GM21526 (cell line): ENCODE data around the gene MAML2.

Experiments
- ATAC-seq: cut with Tn5 transposase; IDR thresholded peaks from one replicate; pipeline ENCODE4 v1.9.1; 2021; ENCODE audit warnings: moderate library complexity; ENCODE audit not compliant: unreplicated experiment, low FRiP score

Gene MAML2

GRCh38 chr11:96143041-96143521, 199.9 kb downstream of the MAML2 start:
- ATAC-seq = no peak

GRCh38 chr11:96141626-96142025, 201.4 kb downstream of the MAML2 start:
- no peak for ATAC-seq

- ATAC-seq = no peak
Measured at GRCh38 chr11:96139691-96140090, 203.3 kb downstream of the MAML2 start.

GRCh38 chr11:96137373-96137772, 205.6 kb downstream of the MAML2 start:
- no peak for ATAC-seq

- ATAC-seq = no peak
Measured at GRCh38 chr11:96136613-96137298, 206.2 kb downstream of the MAML2 start.

- ATAC-seq = no peak
Measured at GRCh38 chr11:96134602-96135001, 208.4 kb downstream of the MAML2 start.

- no peak for ATAC-seq
Measured at GRCh38 chr11:96132437-96132836, 210.6 kb downstream of the MAML2 start.

GRCh38 chr11:96130061-96130620, 212.9 kb downstream of the MAML2 start:
- ATAC-seq = no peak

- no peak for ATAC-seq
Measured at GRCh38 chr11:96127596-96127959, 215.4 kb downstream of the MAML2 start.

GRCh38 chr11:96126917-96127595, 215.9 kb downstream of the MAML2 start:
- no peak for ATAC-seq

GRCh38 chr11:96125400-96125799, 217.6 kb downstream of the MAML2 start:
- no peak for ATAC-seq

- ATAC-seq = no peak
Measured at GRCh38 chr11:96124155-96124554, 218.8 kb downstream of the MAML2 start.

GRCh38 chr11:96123301-96123700, 219.7 kb downstream of the MAML2 start:
- no peak for ATAC-seq

GRCh38 chr11:96122601-96123074, 220.4 kb downstream of the MAML2 start:
- ATAC-seq = no peak

- no peak for ATAC-seq
Measured at GRCh38 chr11:96119211-96119610, 223.8 kb downstream of the MAML2 start.

- ATAC-seq = no peak
Measured at GRCh38 chr11:96116376-96116775, 226.6 kb downstream of the MAML2 start.

- no peak for ATAC-seq
Measured at GRCh38 chr11:96114178-96115064, 228.6 kb downstream of the MAML2 start.

GRCh38 chr11:96113193-96113681, 229.8 kb downstream of the MAML2 start:
- ATAC-seq = no peak

- ATAC-seq = peak; percentile 81
Measured at GRCh38 chr11:96112192-96113128, 230.5 kb downstream of the MAML2 start.
